ENCODE measurements around the gene DOCK11.

DNA sequence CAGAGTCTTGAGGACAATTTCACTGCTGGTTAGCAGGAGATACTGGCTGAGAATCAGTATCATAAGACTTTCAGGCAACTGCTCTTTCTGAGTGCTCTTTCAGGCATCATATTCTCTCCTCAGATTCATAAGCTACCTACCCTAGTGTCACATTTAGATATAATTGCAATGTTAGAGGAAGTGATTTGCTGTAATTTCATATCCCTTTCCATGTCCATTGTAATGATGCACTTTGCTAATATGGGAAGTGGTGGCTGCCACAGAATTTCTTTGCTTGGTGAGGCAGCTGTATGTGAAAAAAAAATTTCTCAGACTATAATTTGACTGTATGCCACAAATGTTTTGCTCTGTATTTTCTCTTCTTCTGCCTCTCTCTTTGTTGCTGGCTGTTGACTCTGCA is 63.3 kb downstream of the DOCK11 start:
- TF ChIP-seq POLR2AphosphoS5 (IDR thresholded peaks at IDR 0.05): no peak
- TF ChIP-seq, protein P1, sequence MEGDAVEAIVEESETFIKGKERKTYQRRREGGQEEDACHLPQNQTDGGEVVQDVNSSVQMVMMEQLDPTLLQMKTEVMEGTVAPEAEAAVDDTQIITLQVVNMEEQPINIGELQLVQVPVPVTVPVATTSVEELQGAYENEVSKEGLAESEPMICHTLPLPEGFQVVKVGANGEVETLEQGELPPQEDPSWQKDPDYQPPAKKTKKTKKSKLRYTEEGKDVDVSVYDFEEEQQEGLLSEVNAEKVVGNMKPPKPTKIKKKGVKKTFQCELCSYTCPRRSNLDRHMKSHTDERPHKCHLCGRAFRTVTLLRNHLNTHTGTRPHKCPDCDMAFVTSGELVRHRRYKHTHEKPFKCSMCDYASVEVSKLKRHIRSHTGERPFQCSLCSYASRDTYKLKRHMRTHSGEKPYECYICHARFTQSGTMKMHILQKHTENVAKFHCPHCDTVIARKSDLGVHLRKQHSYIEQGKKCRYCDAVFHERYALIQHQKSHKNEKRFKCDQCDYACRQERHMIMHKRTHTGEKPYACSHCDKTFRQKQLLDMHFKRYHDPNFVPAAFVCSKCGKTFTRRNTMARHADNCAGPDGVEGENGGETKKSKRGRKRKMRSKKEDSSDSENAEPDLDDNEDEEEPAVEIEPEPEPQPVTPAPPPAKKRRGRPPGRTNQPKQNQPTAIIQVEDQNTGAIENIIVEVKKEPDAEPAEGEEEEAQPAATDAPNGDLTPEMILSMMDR (IDR thresholded peaks at IDR 0.05): no peak
- no peak for TF ChIP-seq EP300 (IDR thresholded peaks at IDR 0.05; ENCODE audit: low read depth)
